H1 (cell line): Measurements from ENCODE around the gene SIX4. TPM values are rescaled to one million over a fixed set of nuclear protein-coding genes. Genes with fewer than 3 reads are reported as not detected.

Experiments
- CTCF ChIA-PET: fragments of 300-600 bp; sonication (Branson Sonifier 250); formaldehyde crosslinking; loops from one replicate; lab custom pipeline; 2021; ENCODE audit not compliant: partially characterized antibody; lab: Charles Lee
- POLR2A ChIA-PET: fragments of 300-600 bp; sonication (Branson Sonifier 250); formaldehyde crosslinking; loops from one replicate; lab custom pipeline; 2021; ENCODE audit warnings: inconsistent platforms; ENCODE audit not compliant: partially characterized antibody; lab: Charles Lee
- DNase-seq, 2 experiments: peaks; one replicate each; pipeline versions ENCODE4 v3.0.0 to v3.0.0-alpha.2; 2010 to 2022; ENCODE audit warnings: low spot score in 2 of 2, low read depth in 1 of 2, mixed read lengths in 1 of 2
- FAIRE-seq: peaks from 2 replicates; lab custom pipeline; 2011; peaks lifted over from hg19 to GRCh38; lab: Jason Lieb, UNC
- H2AFZ ChIP-seq: 2 replicates; pipeline ENCODE4 v1.8.1; 2012; ENCODE audit warnings: low read length, inconsistent platforms
- H2AK5ac ChIP-seq: 2 replicates; pipeline ENCODE4 v1.6.1; 2013; ENCODE audit warnings: low read depth, low read length
- H2BK120ac ChIP-seq: replicated peaks from 2 replicates; pipeline ENCODE3; 2013; ENCODE audit warnings: low read depth, low read length, inconsistent platforms
- H2BK12ac ChIP-seq: 2 replicates; pipeline ENCODE4 v1.6.1; 2013; ENCODE audit warnings: low read depth, low read length
- H2BK15ac ChIP-seq: 2 replicates; pipeline ENCODE4 v1.6.1; 2013; ENCODE audit warnings: low read length
- H2BK20ac ChIP-seq: 2 replicates; pipeline ENCODE4 v1.6.1; 2013; ENCODE audit warnings: low read length
- H2BK5ac ChIP-seq: 2 replicates; pipeline ENCODE4 v1.6.1; 2013; ENCODE audit warnings: low read depth, low read length
- H3K14ac ChIP-seq: 2 replicates; pipeline ENCODE4 v1.6.1; 2013; ENCODE audit warnings: inconsistent platforms; ENCODE audit not compliant: insufficient read length
- H3K18ac ChIP-seq: 2 replicates; pipeline ENCODE4 v1.6.1; 2013; ENCODE audit warnings: low read length; ENCODE audit errors: extremely low read depth
- H3K23ac ChIP-seq: 2 replicates; pipeline ENCODE4 v1.6.1; 2013; ENCODE audit warnings: inconsistent platforms; ENCODE audit not compliant: insufficient read length
- H3K23me2 ChIP-seq: 2 replicates; pipeline ENCODE4 v1.6.1; 2013; ENCODE audit warnings: low read depth, low read length
- H3K27ac ChIP-seq: 2 replicates; pipeline ENCODE4 v1.6.1; 2011; ENCODE audit warnings: low read depth, low read length, inconsistent platforms
- H3K27me3 ChIP-seq, 4 experiments: replicated peaks in 1 of 4; 1 replicate in 1 of 4; 2 replicates in 3 of 4; pipeline versions ENCODE4 v1.6.1 to v1.8.1; 2011 to 2013; ENCODE audit warnings: low read length in 3 of 4, mild to moderate bottlenecking in 3 of 4, inconsistent platforms in 2 of 4, mixed read lengths in 2 of 4, moderate library complexity in 1 of 4; ENCODE audit not compliant: control insufficient read depth in 3 of 4, insufficient read depth in 3 of 4; ENCODE audit errors: extremely low read depth in 1 of 4
- H3K36me3 ChIP-seq, 4 experiments: 2 replicates each; pipeline versions ENCODE4 v1.6.1 to v1.8.1; 2011 to 2013; ENCODE audit warnings: mild to moderate bottlenecking in 4 of 4, low read length in 3 of 4, moderate library complexity in 2 of 4, control low read depth in 1 of 4, inconsistent platforms in 1 of 4; ENCODE audit not compliant: insufficient read depth in 4 of 4, control insufficient read depth in 2 of 4
- H3K4ac ChIP-seq: replicated peaks from 2 replicates; pipeline ENCODE3; 2013; ENCODE audit warnings: low read length, low read depth, mixed read lengths, inconsistent platforms; ENCODE audit not compliant: insufficient read length
- H3K4me1 ChIP-seq, 4 experiments: replicated peaks in 1 of 4; 1 replicate in 1 of 4; 2 replicates in 3 of 4; pipeline versions ENCODE4 v1.6.1 to v1.8.1; 2011 to 2013; ENCODE audit warnings: low read length in 3 of 4, inconsistent platforms in 2 of 4, mixed read lengths in 1 of 4; ENCODE audit not compliant: insufficient read depth in 4 of 4, control insufficient read depth in 3 of 4
- H3K4me2 ChIP-seq, 2 experiments: 2 replicates each; pipeline versions ENCODE4 v1.6.1 to v1.8.1; 2011 to 2013; ENCODE audit warnings: low read depth in 2 of 2, low read length in 2 of 2, control low read depth in 1 of 2, inconsistent platforms in 1 of 2, mild to moderate bottlenecking in 1 of 2; ENCODE audit not compliant: insufficient read depth in 1 of 2
- H3K4me3 ChIP-seq, 4 experiments: fragments of 200-600, 300-600 bp in 1 of 4; sonication (generic), shearing (Covaris generic), sonication (Bioruptor Twin) in 1 of 4; 2 replicates each; pipeline versions ENCODE4 v1.5.1 to v1.8.1; 2011 to 2016; ENCODE audit warnings: low read length in 4 of 4, low read depth in 3 of 4, control low read depth in 2 of 4, inconsistent platforms in 2 of 4, mild to moderate bottlenecking in 2 of 4, mixed read lengths in 1 of 4, moderate library complexity in 1 of 4; ENCODE audit not compliant: insufficient read depth in 2 of 4; ENCODE audit errors: extremely low read depth in 1 of 4
- H3K56ac ChIP-seq: replicated peaks from 2 replicates; pipeline ENCODE3; 2013; ENCODE audit warnings: low read depth, mild to moderate bottlenecking, mixed read lengths, low read length, inconsistent platforms; ENCODE audit not compliant: insufficient read length
- H3K79me1 ChIP-seq: 2 replicates; pipeline ENCODE4 v1.6.1; 2013; ENCODE audit warnings: low read depth, low read length, control low read depth
- H3K79me2 ChIP-seq, 2 experiments: 2 replicates each; pipeline versions ENCODE4 v1.6.1 to v1.8.1; 2012 to 2013; ENCODE audit warnings: low read length in 2 of 2, mild to moderate bottlenecking in 2 of 2, inconsistent platforms in 1 of 2; ENCODE audit not compliant: insufficient read depth in 2 of 2, control insufficient read depth in 1 of 2
- H3K9ac ChIP-seq, 4 experiments: replicated peaks in 1 of 4; 1 replicate in 1 of 4; 2 replicates in 3 of 4; pipeline versions ENCODE4 v1.6.1 to v1.8.1; 2011 to 2013; ENCODE audit warnings: low read depth in 3 of 4, low read length in 3 of 4, control low read depth in 2 of 4, mild to moderate bottlenecking in 2 of 4, moderate library complexity in 2 of 4, inconsistent platforms in 1 of 4; ENCODE audit errors: extremely low read depth in 1 of 4
- H3K9me3 ChIP-seq, 2 experiments: 2 replicates each; pipeline versions ENCODE4 v1.6.1 to v1.8.1; 2012 to 2013; ENCODE audit warnings: mild to moderate bottlenecking in 2 of 2, moderate library complexity in 2 of 2, control low read depth in 1 of 2, inconsistent platforms in 1 of 2, low read depth in 1 of 2, low read length in 1 of 2, mixed read lengths in 1 of 2; ENCODE audit not compliant: insufficient read depth in 2 of 2
- H4K20me1 ChIP-seq, 2 experiments: replicated peaks in 1 of 2; 2 replicates each; pipeline versions ENCODE3 to v1.8.1; 2011 to 2013; ENCODE audit warnings: inconsistent platforms in 2 of 2, low read length in 2 of 2, mild to moderate bottlenecking in 1 of 2; ENCODE audit not compliant: insufficient read depth in 2 of 2, control insufficient read depth in 1 of 2
- H4K5ac ChIP-seq: 2 replicates; pipeline ENCODE4 v1.6.1; 2013; ENCODE audit warnings: low read length, low read depth, mixed read lengths, inconsistent platforms; ENCODE audit not compliant: insufficient read length
- H4K8ac ChIP-seq: 2 replicates; pipeline ENCODE4 v1.8.0; 2013; ENCODE audit warnings: mild to moderate bottlenecking, moderate library complexity, low read length, inconsistent platforms; ENCODE audit not compliant: insufficient read depth; ENCODE audit errors: extremely low read depth
- H4K91ac ChIP-seq: replicated peaks from 2 replicates; pipeline ENCODE3; 2013; ENCODE audit warnings: low read length, mixed read lengths, inconsistent platforms; ENCODE audit not compliant: insufficient read length
- CHD2 ChIP-seq: IDR thresholded peaks from 2 replicates; pipeline ENCODE4 v1.6.1; 2012; ENCODE audit warnings: low read length, improper control_type of control experiment
- EGR1 ChIP-seq: IDR thresholded peaks from 2 replicates; pipeline ENCODE4 v1.6.1; 2011; ENCODE audit warnings: low read depth, low read length, borderline replicate concordance
- EP300 ChIP-seq, 2 experiments: IDR thresholded peaks; 1 replicate in 1 of 2; 2 replicates in 1 of 2; pipeline ENCODE4 v1.6.1; 2011 to 2012; ENCODE audit warnings: low read depth in 2 of 2, low read length in 2 of 2, mild to moderate bottlenecking in 2 of 2, borderline replicate concordance in 1 of 2, inconsistent platforms in 1 of 2, moderate library complexity in 1 of 2
- PHF8 ChIP-seq: fragments of 200-600 bp; sonication (generic); conservative IDR thresholded peaks from 2 replicates; pipeline ENCODE4 v1.7.1; 2012; ENCODE audit warnings: low read depth, mild to moderate bottlenecking, inconsistent platforms, low read length, moderate library complexity
- RNF2 ChIP-seq: fragments of 200-900, 300-1000 bp; sonication (generic); IDR thresholded peaks from 2 replicates; pipeline ENCODE4 v1.7.1; 2016; ENCODE audit warnings: borderline replicate concordance, low read depth, mild to moderate bottlenecking, antibody characterized with exemption, low read length; ENCODE audit not compliant: poor library complexity, severe bottlenecking; ENCODE audit errors: missing control alignments
- TCF12 ChIP-seq: IDR thresholded peaks from 2 replicates; pipeline ENCODE4 v1.6.1; 2011; ENCODE audit warnings: low read depth, mild to moderate bottlenecking, low read length
- YY1 ChIP-seq: IDR thresholded peaks from 2 replicates; pipeline ENCODE4 v1.6.1; 2011; ENCODE audit warnings: low read depth, mild to moderate bottlenecking, low read length
- WGBS, 2 experiments: shearing (Covaris generic) in 1 of 2; methylation state at CpG; one replicate each; pipeline versions ENCODE4 v1.1.6 to v1.1.7; 2013 to 2015; ENCODE audit warnings: low lambda C conversion rate in 2 of 2, mixed read lengths in 2 of 2, inconsistent platforms in 1 of 2, low coverage in 1 of 2, missing lambda C conversion rate in 1 of 2; ENCODE audit not compliant: insufficient replicate concordance in 2 of 2, insufficient coverage in 1 of 2, insufficient read length in 1 of 2; ENCODE audit errors: extremely low coverage in 1 of 2, missing lambda C conversion rate in 1 of 2; 5-methylcytosine and 5-hydroxymethylcytosine counted together
- polyA plus RNA-seq, 7 experiments: library from polyadenylated mRNA; depleted of rRNA in 3 of 7; stranded (reverse) in 5 of 7; unstranded in 2 of 7; fragments of >200 nt in 5 of 7; fragments of 200-250 nt in 2 of 7; gene quantifications; 1 replicate in 5 of 7; 2 replicates in 1 of 7; 4 replicates in 1 of 7; pipeline versions ENCODE4 v1.2.1 to v1.2.3, GENCODE V29; 2011 to 2013; ENCODE audit warnings: missing spikeins in 2 of 7, mixed read lengths in 2 of 7
- total RNA-seq: library from RNA; stranded (reverse); fragmentation: NEBNext Ultra II Directional; extraction: Animal tissue kit (Norgen Biotek cat#: 25700); gene quantifications from 2 replicates; pipeline ENCODE4 v1.2.1, GENCODE V29; 2021
- TF ChIP-seq, protein P1 (sequence below): IDR thresholded peaks from 2 replicates; pipeline ENCODE4 v1.6.1; 2012; ENCODE audit warnings: inconsistent platforms
- TF ChIP-seq, protein P2 (sequence below): IDR thresholded peaks from 2 replicates; pipeline ENCODE4 v1.6.1; 2012; ENCODE audit warnings: low read length, inconsistent platforms

The SIX4 gene
- total and polyA plus RNA-seq, 2 of the 8 experiments (the other 6 are each of a cell fraction or from before 2014, with no cell fraction given): 9.0 to 38.9 TPM

DNA sequence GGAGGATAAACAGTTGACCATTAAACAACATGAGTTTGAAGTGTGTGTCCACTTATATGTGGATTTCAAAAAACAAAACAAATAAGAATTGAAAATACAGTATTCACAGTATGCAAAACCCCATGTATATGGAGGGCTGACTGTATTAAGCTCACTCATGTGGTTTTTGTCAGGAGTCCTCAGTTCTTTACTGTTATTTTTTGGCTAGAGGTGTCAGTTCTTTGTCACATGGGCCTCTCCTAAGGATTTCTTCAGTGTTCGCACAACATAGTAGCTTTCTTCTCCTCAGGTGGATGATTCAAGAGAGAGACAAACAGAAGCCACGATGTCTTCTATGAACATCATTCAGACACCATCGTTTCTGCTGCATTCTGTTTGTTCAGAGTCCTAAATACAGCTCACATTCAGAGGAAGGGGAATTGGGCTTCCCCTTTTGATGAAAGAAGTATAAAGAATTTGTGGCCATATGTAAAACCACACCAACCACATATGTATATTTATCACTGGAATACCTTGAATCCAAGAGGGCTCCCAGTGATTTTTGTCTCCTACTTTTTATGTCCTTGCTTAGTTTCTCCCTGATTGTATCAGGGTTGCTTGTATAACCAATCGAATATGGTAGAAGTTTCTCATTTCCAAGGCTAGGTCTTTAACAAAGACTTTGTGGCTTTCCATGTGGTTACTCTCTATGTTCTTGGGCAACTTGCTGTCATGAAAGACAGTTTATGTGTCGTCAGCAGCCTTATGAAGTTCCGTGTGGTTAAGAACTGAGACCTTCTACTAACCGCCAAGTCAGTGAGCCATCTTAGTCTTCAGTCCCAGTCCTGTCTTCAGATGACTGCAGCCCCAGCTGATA lies 29.3 kb upstream of the SIX4 start:
- no peaks in the 10 kb centered on the region for H3K36me3 ChIP-seq
- peaks cover 0 to 1% of the 10 kb centered on the region in 2 experiments for H4K20me1 ChIP-seq
- ChIA-PET CTCF (interaction anchor here (0.8 to 1.2 kb wide), 5 partner anchors 12 to 499 kb away, joined by 3 to 4 read pairs (median 3); no protein-coding TSS in a partner anchor), POLR2A (interaction anchor here (0.6 to 1.3 kb wide), 4 partner anchors 9 to 30 kb away, joined by 3 to 5 read pairs (median 4); partner anchors contain the start of gene SIX4)
- no peak overlapping the region for H2BK20ac ChIP-seq
- no peak overlapping the region for H3K27ac ChIP-seq
- H3K79me1 ChIP-seq: no peaks in the 10 kb centered on the region
- no peak overlapping the region for H3K4ac ChIP-seq
- no peak overlapping the region for H3K4me3 ChIP-seq
- H3K27me3 ChIP-seq: no peaks in the 10 kb centered on the region
- H3K4me1 ChIP-seq: peaks cover 0 to 2% (median 0%) of the 10 kb centered on the region in 4 experiments; a peak in 1 of 7 replicates
- H3K9ac ChIP-seq: no peak overlapping the region
- H3K14ac ChIP-seq: no peak overlapping the region
- H2BK15ac ChIP-seq: no peak overlapping the region
- H2BK120ac ChIP-seq: no peak overlapping the region
- H4K5ac ChIP-seq: no peak overlapping the region
- no peak overlapping the region for H4K8ac ChIP-seq
- no peak overlapping the region for H4K91ac ChIP-seq
- H3K4me2 ChIP-seq: no peak overlapping the region
- H3K23me2 ChIP-seq: no peaks in the 10 kb centered on the region
- no peak overlapping the region for H2BK5ac ChIP-seq
- H2AK5ac ChIP-seq: no peak overlapping the region
- peaks cover 0 to 65% of the 10 kb centered on the region in 2 experiments; a peak in 2 of 4 replicates for H3K79me2 ChIP-seq
- 94% methylated on average over 7 of the region's 7 CpGs; no CpG with 5 or more reads in 1 of the 2 experiments for WGBS, 2 experiments
- no peak overlapping the region for H3K18ac ChIP-seq
- no peak overlapping the region for H3K23ac ChIP-seq
- no peak overlapping the region for H2BK12ac ChIP-seq
- no peak overlapping the region for H2AFZ ChIP-seq
- no peaks in the 10 kb centered on the region for H3K9me3 ChIP-seq
- FAIRE-seq: no peak
- DNase-seq: no peak
- no peak overlapping the region for H3K56ac ChIP-seq
- TF ChIP-seq RNF2 (no peak), YY1 (no peak), TCF12 (no peak), EP300 (IDR thresholded peaks at IDR 0.05; ENCODE audit: borderline replicate concordance in 1 of 2, low read depth in 2 of 2, low read length in 2 of 2) (no peak), PHF8 (no peak), EGR1 (no peak), CHD2 (no peak)
- TF ChIP-seq, protein P1, sequence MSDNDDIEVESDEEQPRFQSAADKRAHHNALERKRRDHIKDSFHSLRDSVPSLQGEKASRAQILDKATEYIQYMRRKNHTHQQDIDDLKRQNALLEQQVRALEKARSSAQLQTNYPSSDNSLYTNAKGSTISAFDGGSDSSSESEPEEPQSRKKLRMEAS: no peak
- TF ChIP-seq, protein P2, sequence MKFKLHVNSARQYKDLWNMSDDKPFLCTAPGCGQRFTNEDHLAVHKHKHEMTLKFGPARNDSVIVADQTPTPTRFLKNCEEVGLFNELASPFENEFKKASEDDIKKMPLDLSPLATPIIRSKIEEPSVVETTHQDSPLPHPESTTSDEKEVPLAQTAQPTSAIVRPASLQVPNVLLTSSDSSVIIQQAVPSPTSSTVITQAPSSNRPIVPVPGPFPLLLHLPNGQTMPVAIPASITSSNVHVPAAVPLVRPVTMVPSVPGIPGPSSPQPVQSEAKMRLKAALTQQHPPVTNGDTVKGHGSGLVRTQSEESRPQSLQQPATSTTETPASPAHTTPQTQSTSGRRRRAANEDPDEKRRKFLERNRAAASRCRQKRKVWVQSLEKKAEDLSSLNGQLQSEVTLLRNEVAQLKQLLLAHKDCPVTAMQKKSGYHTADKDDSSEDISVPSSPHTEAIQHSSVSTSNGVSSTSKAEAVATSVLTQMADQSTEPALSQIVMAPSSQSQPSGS: no peak
